Esophagus squamous epithelium (tissue), 4 donors: Measurements from ENCODE around the gene KLHL29.

Experiments
- POLR2A ChIP-seq, 4 donors: fragments of 450-650 bp; IDR thresholded peaks; one replicate each; pipeline ENCODE4 v1.6.1; 2017; ENCODE audit warnings: antibody characterized with exemption in 4 of 4, mild to moderate bottlenecking in 4 of 4, moderate library complexity in 3 of 4
- TF ChIP-seq, protein P1 (sequence below), 6 experiments: fragments of 450-650 bp in 4 of 6; fragments of 200-600 bp in 2 of 6; sonication (generic) in 2 of 6; IDR thresholded peaks; one replicate each; pipeline ENCODE4 v1.5.1; 2016 to 2019; ENCODE audit warnings: antibody characterized with exemption in 6 of 6, mild to moderate bottlenecking in 4 of 6, moderate library complexity in 4 of 6

DNA sequence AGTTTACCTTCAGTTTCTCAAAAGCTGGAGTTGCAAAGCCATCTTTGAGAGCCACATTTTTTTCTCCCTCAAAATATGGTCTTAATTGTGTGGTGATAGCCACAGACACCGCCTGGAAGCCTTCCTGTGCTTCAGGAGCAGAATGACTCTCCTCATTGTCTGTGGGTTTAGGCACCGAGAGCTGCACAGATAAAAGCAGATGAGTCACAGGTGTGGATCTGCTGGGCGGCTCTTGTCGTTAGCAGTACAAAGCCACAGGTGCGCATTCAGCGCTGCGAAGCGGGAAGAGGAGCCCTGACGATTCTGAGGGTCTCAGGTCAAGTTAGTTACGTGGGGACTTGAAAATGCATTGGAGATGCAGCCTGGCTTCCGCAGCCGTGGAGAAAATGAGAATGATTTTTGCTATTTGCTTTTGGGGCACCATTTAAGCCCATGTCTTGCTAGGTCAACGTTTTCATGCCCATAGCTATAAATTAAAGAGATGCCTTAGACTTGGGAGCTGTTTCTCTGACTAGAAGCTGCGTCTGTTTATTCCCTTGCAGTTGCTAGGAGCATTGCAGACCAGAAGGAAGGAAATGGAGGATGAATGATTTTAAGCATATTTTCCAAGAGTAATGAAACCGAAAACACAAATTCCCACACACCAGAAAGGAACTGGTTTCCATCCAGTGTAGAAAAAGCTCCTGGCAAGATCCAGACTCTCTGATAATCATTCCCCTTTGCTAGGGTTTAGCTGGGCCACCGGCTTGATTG lies 51.5 kb downstream of the KLHL29 start:
- TF ChIP-seq, protein P1, sequence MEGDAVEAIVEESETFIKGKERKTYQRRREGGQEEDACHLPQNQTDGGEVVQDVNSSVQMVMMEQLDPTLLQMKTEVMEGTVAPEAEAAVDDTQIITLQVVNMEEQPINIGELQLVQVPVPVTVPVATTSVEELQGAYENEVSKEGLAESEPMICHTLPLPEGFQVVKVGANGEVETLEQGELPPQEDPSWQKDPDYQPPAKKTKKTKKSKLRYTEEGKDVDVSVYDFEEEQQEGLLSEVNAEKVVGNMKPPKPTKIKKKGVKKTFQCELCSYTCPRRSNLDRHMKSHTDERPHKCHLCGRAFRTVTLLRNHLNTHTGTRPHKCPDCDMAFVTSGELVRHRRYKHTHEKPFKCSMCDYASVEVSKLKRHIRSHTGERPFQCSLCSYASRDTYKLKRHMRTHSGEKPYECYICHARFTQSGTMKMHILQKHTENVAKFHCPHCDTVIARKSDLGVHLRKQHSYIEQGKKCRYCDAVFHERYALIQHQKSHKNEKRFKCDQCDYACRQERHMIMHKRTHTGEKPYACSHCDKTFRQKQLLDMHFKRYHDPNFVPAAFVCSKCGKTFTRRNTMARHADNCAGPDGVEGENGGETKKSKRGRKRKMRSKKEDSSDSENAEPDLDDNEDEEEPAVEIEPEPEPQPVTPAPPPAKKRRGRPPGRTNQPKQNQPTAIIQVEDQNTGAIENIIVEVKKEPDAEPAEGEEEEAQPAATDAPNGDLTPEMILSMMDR (IDR thresholded peaks at IDR 0.05) = no peak
- TF ChIP-seq POLR2A (IDR thresholded peaks at IDR 0.05) = no peak
